ENCODE measurements around the gene RUSF1.
"Not testable (repeated sequence)": the region's sequence is repeated elsewhere in the genome, so short reads cannot be mapped to it uniquely, and the experiment has no call there.

The RUSF1 gene

DNA sequence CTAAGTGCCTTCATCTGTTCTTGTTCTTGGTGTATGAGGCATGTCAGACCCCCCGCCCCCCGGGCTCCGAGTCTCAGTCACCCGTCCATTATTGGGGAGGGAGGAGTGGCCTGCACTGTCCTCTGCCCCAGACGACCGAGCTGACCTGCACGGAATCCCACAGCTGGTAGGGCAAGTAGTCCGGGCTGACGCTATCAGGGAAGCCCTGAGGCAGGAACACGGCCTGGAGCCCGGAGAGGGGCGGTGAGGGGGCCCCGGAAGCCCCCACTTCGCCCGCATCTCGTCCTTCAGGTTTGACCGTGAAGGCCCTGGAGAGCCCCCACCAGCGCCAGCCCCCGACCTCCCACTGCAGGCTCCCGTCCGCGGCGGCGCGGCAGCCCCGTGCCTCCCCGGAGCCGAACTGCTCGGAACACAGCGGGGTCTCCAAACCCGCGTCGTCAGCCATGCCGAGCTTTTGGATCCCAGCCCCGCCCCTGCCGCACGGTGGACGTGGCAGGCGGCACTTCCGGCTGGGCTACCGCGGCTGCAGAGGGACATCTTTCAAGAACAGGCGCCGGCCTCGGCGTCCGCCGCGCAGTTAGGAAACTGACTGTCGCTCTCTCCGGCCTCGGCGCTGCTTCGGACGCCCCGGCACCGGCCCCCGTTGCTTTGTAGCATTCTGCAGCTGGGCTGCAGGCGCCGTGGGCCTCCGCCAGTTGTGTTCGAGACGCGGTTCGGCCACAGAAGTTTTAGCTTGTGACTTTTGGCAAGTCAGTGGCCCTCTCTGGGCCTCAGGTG is at the start of gene RUSF1:
Gene RUSF1, minus strand, starts transcription at position 463 of the 777 bp plus-strand sequence. Its CDS starts 18 bp downstream, at position 445.
- peak; percentile 85 for DNase-seq

GRCh38 chr16:31542763-31543162 is 34.6 kb upstream of the RUSF1 start:
- DNase-seq, result no peak

GRCh38 chr16:31539762-31540161 is 31.6 kb upstream of the RUSF1 start:
- DNase-seq, result not testable (repeated sequence)

GRCh38 chr16:31538243-31538598 is 30.0 kb upstream of the RUSF1 start:
- DNase-seq, result not testable (repeated sequence)

DNA sequence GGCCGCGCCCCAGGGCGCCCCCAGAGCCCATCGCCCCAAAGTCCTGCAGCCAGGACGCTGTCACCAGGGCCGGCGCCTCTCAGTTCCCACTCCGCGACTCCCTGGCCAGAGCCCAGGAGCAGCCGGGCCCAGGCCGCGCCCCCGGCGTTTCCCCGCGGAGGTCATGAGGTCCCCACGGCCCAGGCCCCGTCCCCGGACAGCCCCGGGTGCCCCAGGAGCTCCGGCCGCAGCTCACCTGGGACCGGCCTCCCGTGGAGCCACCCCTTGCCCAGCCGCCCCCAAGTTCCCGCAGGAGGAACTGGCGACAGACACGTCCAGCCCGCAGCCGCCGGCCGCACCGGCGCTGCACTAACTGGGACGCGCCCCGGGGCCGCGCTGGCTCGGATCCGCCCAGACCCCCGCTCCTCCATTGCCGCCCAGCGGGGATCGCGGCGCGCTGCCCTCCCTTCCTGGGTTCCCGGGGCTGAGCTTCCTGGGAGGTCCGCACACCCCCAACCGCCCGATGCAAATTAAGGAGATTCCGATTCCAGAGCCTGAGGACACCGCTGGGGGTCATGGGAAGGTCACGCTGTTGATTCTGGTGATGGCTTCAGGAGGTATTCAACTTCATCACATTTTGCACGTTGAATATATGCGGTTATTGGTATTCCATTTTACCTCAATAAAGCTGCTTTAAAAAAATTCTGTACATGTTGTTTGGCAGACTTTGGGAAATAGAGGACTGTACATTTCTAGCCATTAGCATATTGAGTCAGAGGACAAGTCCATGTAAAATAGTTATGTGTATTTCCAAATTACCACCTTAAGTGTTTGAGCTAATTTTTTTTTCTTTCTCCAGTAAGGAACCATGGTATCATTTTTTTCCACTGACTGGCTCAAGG is 29.4 kb upstream of the RUSF1 start:
- no peak for DNase-seq

DNA sequence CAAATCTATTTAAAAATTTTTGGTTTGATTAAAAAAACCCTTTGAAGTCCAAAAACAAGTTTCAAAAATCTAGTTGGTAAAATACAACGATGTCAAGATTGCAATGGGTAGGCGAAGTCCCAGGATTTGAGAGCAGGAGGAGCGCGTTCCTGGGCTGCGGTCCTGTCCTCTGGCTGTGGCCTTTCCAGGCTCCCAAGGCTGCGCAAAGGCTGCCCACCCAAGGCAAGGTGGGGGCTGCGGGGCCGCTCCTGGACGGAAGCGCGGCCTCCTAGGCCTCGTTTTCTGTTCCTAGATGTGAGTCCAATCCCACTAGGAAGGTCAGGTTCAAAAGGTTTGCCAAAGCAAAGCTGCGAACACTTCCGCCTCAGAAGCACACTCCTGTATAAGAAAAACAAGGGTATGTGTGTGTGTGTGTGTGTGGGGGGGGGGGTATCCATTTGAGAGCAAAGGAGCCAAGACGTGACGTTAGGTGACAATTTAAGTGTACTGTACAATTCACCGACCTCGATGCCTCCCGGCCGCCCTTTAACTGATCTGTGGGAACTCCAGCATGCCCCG is 28.7 kb upstream of the RUSF1 start:
- no peak for DNase-seq

DNA sequence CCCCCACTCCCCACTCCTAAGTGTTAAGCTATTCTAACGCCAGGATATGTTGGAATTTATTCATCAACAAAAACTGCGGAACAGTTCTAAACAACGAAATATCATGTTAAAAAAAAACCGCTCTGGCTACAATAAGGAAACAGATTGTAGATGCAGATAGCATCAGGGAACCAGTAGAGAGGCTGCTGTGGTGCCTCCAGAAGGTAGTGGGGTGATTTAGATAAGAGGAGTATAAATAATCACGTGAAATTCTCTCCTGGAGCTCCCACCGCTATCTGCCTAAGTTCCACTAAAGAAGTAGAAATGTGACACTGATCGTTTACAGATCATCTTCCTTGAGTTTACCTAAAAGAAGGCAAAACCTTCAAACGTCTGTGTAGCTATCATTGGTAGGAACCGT is 27.5 kb upstream of the RUSF1 start:
- DNase-seq, result no peak

DNA sequence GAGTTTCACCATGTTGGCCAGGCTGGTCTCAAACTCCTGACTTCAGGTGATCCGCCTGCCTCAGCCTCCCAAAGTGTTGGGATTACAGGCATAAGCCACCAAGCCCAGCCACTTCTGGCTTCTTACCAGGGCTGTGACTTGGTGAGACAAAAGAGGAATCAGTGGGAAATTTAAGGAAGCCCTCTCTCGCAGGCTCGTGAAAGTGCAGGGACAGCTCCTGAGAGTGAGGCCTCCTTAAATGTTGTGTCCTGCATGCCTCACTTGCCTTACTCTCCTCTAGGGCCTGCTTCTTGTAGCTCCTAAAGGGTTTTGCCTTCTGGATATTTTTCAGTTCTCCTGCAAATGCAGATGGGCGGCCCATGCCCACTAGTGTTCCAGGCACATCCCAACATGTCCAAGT is 24.7 kb upstream of the RUSF1 start:
- no peak for DNase-seq

- no peak for DNase-seq
These were observed 23.9 kb upstream of the RUSF1 start for GRCh38 chr16:31532120-31532519.

- no peak for DNase-seq
These were observed 22.9 kb upstream of the RUSF1 start for GRCh38 chr16:31531096-31531495.

DNA sequence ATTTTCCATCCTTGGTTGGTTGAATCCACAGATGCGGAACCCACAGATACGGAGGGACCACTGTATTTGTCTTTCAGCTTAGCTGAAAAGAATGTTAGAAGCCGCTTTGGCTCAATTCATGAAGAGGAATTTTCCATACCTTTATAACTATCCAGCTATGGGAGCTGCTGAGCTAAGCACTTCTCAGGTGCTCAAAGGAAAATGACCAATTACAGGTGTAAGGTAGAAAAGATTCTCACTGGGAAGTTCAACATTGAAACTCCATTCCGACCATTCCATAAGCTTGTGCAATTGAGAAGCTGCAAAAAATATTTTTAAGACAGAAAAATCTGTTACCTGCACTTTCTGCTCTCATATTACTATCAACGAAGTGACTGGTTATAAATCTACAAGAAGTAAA is 22.2 kb upstream of the RUSF1 start:
- DNase-seq, result no peak

DNA sequence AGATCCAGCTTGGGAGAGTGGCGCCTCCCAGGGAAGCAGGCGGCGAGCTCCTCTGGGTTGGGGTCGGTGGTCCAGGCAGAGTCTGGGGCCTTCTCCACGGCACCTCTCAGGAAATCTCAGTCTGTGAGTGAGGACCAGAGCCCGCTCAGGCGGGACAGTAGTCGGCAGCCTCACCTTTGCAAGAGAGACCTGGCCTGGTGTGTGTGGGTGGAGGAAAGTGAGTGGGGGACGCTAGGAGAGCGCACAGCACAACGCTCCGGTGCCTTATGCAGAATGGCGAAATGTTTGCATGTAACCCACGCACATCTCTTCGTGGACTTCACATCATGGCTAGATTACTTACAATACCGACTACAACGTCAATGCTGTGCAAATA is 21.7 kb upstream of the RUSF1 start:
- no peak for DNase-seq

DNA sequence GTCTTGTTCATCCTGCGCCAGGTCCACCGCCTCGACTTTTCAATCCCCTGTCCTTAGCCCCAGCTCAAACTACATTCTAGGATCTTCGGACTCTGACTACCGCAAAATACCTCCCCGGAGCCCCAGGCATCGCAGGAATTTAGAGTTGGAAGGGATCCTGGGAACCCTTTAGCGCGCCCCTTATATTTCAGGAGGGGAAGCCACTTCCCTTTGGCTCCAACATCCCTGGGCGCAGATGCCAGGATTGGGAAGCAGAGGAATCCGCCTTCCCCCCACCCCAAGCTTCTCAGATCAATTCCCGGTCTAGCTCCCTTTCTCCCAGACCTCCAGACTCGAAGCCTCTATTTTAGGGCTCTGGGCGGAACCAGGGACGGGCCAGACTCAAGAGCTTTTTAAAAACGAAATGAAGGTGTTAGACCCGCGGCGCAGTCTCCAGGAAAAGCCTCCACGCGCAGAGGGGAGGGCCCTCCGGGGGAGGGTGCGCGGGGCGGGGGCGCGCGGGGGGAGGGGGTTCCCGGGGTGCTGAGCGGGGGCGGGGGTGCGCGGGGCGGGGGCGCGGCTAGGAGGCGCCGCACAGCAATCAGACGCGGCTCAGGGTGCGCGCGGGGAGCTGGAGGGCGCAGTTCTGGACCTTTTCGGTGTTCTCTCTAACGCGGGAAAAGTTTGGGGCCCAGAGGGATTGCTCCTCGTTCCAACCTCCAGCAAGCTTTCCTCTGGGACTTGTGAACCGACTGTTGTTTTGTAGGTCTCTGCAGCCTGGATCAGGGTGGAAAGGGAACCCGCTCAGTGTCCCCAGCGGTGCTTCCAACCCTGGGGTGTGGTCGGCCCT is 21.1 kb upstream of the RUSF1 start:
- no peak for DNase-seq

GRCh38 chr16:31528523-31529107 is 20.4 kb upstream of the RUSF1 start:
- no peak for DNase-seq

GRCh38 chr16:31527734-31528274 is 19.6 kb upstream of the RUSF1 start, which contains the start of gene AHSP:
AHSP (plus strand) TSS chr16:31527900; CDS start chr16:31528140, 240 bp downstream.
- DNase-seq, result no peak

DNA sequence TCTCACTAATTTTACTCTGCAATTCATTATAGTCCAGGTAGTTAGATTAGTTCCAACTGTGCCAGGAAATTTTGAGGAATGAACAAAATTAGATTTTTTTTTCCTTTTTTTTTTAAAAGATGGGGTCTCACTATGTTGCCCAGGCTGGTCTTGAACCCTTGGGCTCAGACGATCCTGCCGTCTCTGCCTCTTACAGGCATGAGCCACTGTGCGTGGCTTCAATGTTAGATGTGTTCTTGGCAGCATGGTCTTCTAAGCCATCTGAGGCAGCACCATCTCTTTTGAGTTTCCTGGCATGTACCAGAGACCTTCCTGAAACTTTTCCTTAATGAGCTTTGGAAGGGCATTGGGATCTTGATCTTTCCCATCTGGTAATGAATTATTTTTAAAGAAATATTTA is 16.9 kb upstream of the RUSF1 start:
- DNase-seq, result no peak

GRCh38 chr16:31523768-31524167 is 15.6 kb upstream of the RUSF1 start:
- not testable (repeated sequence) for DNase-seq

- DNase-seq, result no peak
These were observed 13.9 kb upstream of the RUSF1 start for GRCh38 chr16:31522071-31522470.

GRCh38 chr16:31521368-31521767 is 13.2 kb upstream of the RUSF1 start:
- no peak for DNase-seq

- DNase-seq, result no peak
These were observed 11.7 kb upstream of the RUSF1 start for GRCh38 chr16:31519759-31520431.

DNA sequence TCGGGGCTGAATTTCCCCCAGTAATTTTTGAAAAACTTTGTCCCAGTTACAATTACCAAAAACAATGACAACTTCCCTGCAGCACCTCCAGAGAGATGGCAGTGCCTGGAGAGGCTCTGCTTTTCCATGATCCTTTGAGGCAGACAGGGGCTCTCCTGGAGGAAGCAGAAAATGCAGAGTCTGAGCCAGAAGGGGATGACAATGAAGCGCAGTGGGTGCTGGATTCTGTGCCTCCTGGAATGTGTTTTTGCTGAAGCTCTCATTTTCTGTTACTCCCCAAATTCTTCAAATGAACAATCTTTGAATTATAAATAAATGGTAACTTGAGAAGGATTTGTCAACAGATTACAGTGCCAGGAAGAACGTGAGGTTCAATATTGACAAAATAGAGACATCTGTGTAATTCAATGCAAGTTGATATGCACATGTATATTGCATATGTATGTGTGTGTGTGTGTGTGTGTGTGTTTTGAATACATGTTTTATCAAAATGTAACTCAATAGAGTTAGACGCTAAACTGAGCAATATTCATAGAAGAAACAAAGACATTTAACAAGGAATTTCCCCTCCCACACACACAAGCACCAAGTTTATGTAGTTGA is 9.7 kb upstream of the RUSF1 start:
- DNase-seq, result no peak
